22Rv1 (cell line): ENCODE results near the gene DNLZ.
"Not testable (repeated sequence)": the region's sequence is repeated elsewhere in the genome, so short reads cannot be mapped to it uniquely, and the experiment has no call there.

ENCODE experiments used
- H3K27ac ChIP-seq: fragments of 450-650 bp; 2 replicates; pipeline ENCODE4 v1.5.1; 2017
- CTCF ChIP-seq: fragments of 450-650 bp; IDR thresholded peaks from 2 replicates; pipeline ENCODE4 v1.5.1; 2017; ENCODE audit warnings: mild to moderate bottlenecking
- ZFX ChIP-seq: fragments of 450-650 bp; IDR thresholded peaks from 2 replicates; pipeline ENCODE4 v1.6.1; 2017; ENCODE audit warnings: antibody characterized with exemption, borderline replicate concordance

DNLZ gene

DNA sequence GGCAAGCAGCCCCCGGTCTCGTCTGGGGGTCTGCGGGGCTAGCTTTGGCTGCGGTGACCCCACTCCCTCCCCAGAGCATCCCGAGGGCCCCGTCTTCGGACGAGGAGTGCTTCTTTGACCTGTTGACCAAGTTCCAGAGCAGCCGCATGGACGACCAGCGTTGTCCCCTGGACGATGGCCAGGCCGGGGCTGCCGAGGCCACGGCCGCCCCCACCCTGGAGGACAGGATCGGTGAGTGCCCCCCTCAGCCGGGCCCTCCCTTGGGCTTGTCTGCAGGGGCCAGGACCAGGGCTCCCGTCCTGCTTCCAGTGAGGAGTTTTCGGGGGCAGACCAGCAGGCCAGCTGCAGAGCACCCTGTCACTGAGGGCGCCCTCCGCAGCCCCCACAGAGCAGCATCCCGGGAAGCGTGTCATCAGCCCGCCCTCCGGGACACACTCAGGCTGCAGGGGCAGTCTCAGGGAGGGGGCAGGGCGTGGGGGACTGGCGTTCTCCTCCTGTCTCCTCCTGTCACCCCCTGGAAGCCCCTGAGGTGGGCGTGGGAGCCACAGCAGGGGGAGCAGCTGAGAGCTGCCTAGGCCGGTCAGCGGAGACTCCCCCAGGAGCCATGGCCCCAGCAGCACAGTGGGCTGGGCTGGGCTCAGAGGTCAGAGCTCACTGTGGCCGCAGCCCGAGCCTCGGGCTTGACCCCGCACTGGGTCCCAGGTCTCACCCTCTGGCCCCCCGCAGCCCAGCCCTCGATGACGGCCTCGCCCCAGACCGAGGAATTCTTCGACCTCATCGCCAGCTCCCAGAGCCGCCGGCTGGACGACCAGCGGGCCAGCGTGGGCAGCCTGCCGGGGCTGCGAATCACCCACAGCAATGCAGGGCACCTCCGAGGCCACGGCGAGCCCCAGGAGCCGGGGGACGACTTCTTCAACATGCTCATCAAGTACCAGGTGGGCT lies 7.7 kb downstream of the DNLZ start:
- H3K27ac ChIP-seq, result no peak overlapping the region
- TF ChIP-seq CTCF, result no peak
- no peak for TF ChIP-seq ZFX

DNA sequence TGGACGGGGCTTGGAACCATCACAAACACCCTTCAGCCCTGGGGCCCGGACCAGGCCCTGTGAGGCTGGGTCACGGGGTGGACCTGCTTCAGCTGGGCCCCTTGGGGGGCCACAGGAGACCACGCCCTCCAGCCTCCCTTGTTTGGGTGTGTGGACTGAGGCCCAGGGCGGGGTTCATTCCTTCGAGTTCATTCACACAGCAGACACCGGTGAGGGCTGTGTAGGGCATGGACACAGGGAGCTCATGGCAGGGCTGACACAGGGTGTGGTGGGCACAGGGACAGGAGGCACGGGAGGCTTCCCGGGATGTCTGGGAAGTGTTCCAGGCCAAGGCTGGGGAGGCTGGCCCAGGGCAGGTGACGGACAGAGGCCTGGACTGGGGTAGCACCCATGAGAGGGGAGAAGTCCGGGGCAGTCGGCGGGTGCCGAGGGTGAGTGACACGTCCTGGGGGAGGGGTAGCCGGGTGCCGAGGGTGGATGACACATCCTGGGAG lies 8.9 kb downstream of the DNLZ start:
- no peak overlapping the region for H3K27ac ChIP-seq
- TF ChIP-seq CTCF (no peak), ZFX (no peak)

DNA sequence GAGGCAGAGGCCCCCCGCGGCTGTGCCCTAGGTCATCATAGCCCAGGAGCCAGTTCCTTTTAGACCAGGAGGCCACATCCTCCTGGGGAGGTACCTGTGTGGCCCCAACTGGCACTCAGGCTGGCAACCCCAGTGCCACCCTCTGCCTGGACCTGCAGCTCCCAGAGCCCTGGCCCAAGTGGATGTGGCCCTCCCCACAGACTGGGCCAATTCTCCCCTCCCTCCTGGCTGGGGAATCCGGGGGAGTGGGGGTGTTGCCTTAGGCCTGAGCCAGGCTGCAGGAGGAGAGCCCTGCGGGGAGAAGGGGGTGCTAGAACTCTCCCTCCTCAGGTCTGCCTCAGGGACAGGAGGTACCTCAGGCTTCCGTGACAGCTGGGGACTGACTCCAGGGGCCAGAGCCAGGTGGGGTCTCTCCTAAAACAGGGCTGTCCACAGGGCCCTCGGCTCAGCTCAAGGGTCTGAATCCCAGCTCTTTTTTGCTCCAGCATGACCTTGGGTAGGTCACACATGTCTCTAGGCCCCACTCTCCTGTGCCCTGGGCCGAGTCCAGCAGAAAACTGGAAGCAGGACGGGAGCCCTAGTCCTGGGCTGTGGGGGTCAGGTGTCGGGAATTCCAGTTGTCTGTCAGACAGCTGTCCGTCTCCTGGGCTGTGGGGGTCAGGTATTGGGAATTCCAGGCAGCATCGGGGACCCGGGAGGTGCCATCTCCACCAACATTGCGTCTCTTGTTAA lies 9.6 kb downstream of the DNLZ start:
- no peak overlapping the region for H3K27ac ChIP-seq
- no peak for TF ChIP-seq ZFX
- TF ChIP-seq CTCF, result no peak

DNA sequence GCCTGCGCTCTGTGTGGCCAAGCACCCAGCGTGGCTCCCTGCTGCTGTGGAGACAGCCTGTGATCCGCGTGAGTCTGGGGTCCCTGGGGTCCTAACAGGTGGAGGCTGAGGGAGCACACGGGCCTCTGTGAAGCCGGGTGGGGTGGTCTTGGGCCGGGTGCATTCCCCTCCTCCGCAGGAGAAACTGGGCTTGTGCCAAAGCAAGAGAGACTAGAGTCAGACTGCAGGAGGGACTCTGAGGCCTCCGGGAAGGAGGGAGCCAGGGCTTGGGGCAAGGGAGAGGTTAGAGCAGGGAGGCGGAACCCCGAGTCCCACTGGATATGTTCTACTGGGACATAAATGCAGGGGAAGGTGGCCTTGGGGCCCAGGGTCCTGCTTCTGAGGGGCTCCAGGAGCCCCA lies 10.5 kb downstream of the DNLZ start:
- no peak overlapping the region for H3K27ac ChIP-seq
- TF ChIP-seq CTCF (no peak), ZFX (no peak)

DNA sequence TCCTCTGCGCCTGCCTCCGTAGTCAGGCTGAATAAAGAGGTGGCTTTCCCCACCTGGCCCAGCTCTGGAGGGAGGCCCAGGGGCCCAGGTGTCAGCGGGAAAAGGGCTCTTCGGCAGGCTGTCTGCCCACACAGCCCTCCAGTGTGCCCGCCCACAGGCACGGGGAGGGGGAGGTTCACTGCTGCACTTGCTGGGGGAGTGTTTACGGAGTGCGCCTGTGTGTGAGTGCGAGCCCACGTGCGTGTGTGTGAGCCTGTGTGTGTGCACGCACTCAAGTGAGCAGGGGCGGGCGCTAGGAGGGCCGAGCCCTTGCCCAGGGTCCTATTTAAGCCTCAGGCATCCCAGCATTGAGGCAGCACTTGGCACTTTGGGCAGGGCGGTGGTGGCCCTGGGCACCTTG lies 10.9 kb downstream of the DNLZ start:
- TF ChIP-seq ZFX (no peak), CTCF (no peak)
- H3K27ac ChIP-seq, result no peak overlapping the region

GRCh38 chr9:136351868-136352267 lies 11.7 kb downstream of the DNLZ start:
- H3K27ac ChIP-seq, result not testable (repeated sequence)

DNA sequence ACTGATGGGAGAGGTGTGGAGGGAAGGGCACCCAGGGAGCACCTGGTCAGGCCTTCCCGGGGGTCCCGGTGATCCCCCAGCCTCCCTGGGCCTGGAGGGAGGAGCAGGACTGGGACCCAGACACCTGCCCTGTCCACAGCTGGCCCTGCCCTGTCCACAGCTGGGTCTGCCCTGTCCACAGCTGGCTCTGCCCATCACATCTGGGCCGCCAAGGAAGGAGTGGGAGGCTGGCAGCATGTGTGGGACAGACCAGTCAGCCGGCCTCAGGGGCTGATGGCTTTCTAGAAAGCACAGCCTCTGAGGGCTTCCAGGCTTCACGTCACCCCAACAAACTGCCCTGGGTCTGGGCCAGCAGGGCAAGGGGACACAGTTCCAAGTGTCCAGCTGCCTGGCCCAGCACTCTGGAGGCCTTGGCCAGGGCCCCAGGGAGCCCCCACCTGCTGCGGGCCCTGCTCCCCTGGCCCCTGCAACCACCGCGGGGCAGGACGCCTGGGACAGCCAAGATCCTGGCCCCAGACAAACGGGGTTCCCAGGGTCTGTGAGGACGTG lies 12.2 kb downstream of the DNLZ start:
- no peak overlapping the region for H3K27ac ChIP-seq
- TF ChIP-seq CTCF, result no peak
- TF ChIP-seq ZFX, result no peak
